ENCODE results near the gene ATAT1. TPM values are rescaled to one million over a fixed set of nuclear protein-coding genes. Genes with fewer than 3 reads are reported as not detected.

Gene ATAT1
- total RNA-seq, 1 donor from 2014 or later = 2.1 TPM

DNA sequence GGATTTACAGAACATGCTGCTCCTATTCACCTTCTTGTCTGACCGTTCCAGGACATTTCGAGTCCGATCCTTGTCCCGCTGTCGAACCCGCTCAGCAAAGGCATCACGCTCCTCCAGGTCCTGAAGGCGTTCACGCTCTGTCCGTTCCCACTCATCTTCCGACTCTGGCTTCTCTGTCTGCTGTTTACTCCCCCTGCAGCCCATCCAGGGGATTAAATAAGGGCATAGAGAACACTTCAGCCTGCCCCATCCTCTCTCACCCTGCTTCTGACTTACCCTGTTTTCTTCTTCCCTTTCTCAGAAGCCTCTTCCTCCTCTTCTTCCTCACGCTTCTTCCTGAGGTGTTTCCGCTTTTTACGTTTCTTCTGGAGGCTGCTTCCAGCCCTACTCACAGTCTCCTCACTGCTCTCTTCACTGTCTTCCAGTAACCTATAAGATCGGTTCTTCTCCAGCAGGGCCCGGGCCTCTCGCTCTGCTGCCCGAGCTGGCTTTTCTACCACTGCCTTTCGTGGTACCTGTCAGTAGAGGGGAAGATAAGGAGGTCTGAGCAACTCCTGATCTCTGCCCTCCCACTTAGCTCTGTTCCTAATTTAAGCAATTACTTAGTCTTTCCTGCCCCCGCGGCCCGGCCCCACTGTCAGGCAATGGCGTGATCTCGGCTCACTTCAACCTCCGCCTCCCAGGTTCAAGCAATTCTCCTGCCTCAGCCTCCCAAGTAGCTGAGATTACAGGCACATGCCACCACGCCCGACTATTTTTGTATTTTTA lies 44.3 kb downstream of the ATAT1 start:
- Histone ChIP-seq H3K9me3 (ENCODE audit: control insufficient read depth in 3 of 3, low read length in 3 of 3) (no peaks in the 10 kb centered on the region), H3K36me3 (ENCODE audit: control insufficient read depth in 3 of 3, insufficient read depth in 3 of 3, low read length in 3 of 3) (peaks cover 20 to 36% (median 29%) of the 10 kb centered on the region in 3 donors), H3K4me3 (ENCODE audit: low read length in 3 of 3) (no peak overlapping the region), H3K9ac (ENCODE audit: low read depth in 1 of 3, low read length in 3 of 3) (peak overlapping the region in 2 of 3 donors; percentile 23 to 92), H3K27me3 (ENCODE audit: control insufficient read depth in 3 of 3, insufficient read depth in 3 of 3, low read length in 3 of 3) (no peaks in the 10 kb centered on the region), H3K27ac (ENCODE audit: low read depth, low read length) (no peak overlapping the region), H3K4me1 (ENCODE audit: control insufficient read depth in 3 of 3, insufficient read depth in 3 of 3, low read length in 3 of 3) (peaks cover 9 to 25% (median 12%) of the 10 kb centered on the region in 3 donors)

DNA sequence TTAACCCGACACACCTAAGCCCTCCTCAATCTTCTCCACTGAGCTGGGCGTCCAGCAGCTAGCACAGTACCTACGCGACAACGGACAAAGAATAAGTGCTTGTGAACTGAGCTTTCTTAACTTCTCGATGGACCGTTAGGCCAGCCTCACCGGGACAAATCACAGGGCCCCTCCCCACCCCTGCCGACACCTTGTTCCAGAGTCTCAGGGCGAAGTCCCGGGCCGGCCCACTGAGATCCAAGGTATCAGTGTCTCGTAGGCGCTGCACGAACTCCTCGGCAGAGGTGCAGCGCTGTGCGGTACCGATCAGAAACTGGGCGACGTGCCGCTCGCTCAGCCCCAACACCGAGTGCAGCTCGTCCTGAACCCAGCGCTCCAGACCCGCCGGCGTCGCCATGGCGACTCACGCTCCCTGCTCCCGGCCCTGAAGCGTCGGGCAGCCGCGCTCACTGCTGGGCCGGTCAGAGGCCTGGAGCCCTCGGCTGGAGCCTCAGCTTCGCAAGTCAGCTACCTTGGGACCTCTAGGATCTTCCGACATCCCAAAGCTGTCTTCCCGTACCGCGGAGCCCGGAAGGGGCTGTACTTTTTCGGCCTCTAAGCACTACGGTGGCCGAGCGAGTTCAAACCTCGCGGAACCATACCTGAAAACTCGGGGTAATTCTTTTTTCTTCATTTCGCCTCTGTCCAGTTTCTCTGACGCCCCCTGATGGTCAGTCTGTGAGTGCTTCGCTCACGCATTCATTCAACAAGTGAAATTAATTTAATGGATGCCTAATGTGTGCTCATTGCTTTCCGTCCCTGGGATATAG lies 46.0 kb downstream of the ATAT1 start, which contains the start of gene DHX16:
TSS of gene DHX16 (minus strand) at position 562 of the 809 bp plus-strand sequence. CDS start at position 397, 165 bp downstream.
- Histone ChIP-seq H3K9ac (ENCODE audit: low read depth in 1 of 3, low read length in 3 of 3) (peak within 1 kb of the TSS; percentile 88 to 92 (median 90)), H3K4me3 (ENCODE audit: low read length in 3 of 3) (peak within 1 kb of the TSS; percentile 96 to 99 (median 97)), H3K27ac (ENCODE audit: low read depth, low read length) (peak within 1 kb of the TSS; percentile 70), H3K27me3 (ENCODE audit: control insufficient read depth in 3 of 3, insufficient read depth in 3 of 3, low read length in 3 of 3) (no peaks in the 10 kb centered on the region), H3K36me3 (ENCODE audit: control insufficient read depth in 3 of 3, insufficient read depth in 3 of 3, low read length in 3 of 3) (peaks cover 27 to 38% (median 37%) of the 10 kb centered on the region in 3 donors), H3K4me1 (ENCODE audit: control insufficient read depth in 3 of 3, insufficient read depth in 3 of 3, low read length in 3 of 3) (peaks cover 9 to 25% (median 12%) of the 10 kb centered on the region in 3 donors), H3K9me3 (ENCODE audit: control insufficient read depth in 3 of 3, low read length in 3 of 3) (no peaks in the 10 kb centered on the region)

- Histone ChIP-seq H3K4me1 (ENCODE audit: control insufficient read depth in 3 of 3, insufficient read depth in 3 of 3, low read length in 3 of 3) (peaks cover 18 to 27% (median 22%) of the 10 kb centered on the region in 3 donors), H3K9ac (ENCODE audit: low read depth in 1 of 3, low read length in 3 of 3) (no peak overlapping the region), H3K36me3 (ENCODE audit: control insufficient read depth in 3 of 3, insufficient read depth in 3 of 3, low read length in 3 of 3) (peaks cover 16 to 19% (median 16%) of the 10 kb centered on the region in 3 donors), H3K9me3 (ENCODE audit: control insufficient read depth in 3 of 3, low read length in 3 of 3) (no peaks in the 10 kb centered on the region), H3K4me3 (ENCODE audit: low read length in 3 of 3) (no peak overlapping the region), H3K27me3 (ENCODE audit: control insufficient read depth in 3 of 3, insufficient read depth in 3 of 3, low read length in 3 of 3) (no peaks in the 10 kb centered on the region), H3K27ac (ENCODE audit: low read depth, low read length) (no peak overlapping the region)
Measured at GRCh38 chr6:30676660-30677285, 50.1 kb downstream of the ATAT1 start.

DNA sequence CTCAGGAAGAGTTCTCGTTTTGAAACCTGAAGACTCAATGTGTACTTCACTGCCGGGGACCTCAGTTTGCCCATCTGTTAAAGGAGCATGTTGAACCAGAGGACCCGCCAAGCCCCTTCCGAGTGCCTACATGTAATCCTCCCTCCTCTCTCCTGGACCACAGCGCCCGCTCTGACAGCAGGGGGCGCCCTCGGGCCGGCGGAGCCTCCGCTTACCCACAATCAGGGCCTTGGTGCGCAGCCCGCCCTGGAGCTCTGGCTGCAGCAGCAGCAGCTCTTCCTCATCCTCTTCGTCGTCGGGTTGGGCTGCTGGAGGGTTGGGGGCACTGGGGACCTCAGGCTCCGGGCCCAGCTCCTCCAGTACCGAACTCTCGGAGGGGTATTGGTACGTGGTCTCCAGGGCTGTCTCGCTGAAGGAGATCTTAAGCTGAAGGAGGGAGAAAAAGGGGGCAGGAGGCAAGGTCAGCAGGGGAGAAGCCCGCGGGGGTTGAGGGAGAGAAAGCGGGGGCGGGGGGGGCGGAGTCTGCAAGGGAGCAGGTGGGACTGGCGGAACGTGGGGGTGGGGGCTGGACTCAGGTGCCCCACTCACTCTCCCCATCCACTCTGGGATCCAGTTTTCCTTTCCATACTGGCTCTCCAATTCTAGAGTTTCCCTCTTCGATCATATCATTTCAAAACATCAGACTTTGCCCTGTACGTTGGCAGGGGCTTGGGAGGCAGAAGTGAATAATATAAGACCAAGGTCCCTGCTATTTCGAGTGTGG lies 52.5 kb downstream of the ATAT1 start:
- Histone ChIP-seq H3K27me3 (ENCODE audit: control insufficient read depth in 3 of 3, insufficient read depth in 3 of 3, low read length in 3 of 3) (no peaks in the 10 kb centered on the region), H3K27ac (ENCODE audit: low read depth, low read length) (peak overlapping the region; percentile 37), H3K4me1 (ENCODE audit: control insufficient read depth in 3 of 3, insufficient read depth in 3 of 3, low read length in 3 of 3) (peaks cover 24 to 40% (median 27%) of the 10 kb centered on the region in 3 donors), H3K36me3 (ENCODE audit: control insufficient read depth in 3 of 3, insufficient read depth in 3 of 3, low read length in 3 of 3) (peaks cover 14 to 19% (median 16%) of the 10 kb centered on the region in 3 donors), H3K9ac (ENCODE audit: low read depth in 1 of 3, low read length in 3 of 3) (peak overlapping the region in 2 of 3 donors; percentile 10 to 33), H3K9me3 (ENCODE audit: control insufficient read depth in 3 of 3, low read length in 3 of 3) (no peaks in the 10 kb centered on the region), H3K4me3 (ENCODE audit: low read length in 3 of 3) (peak overlapping the region in 1 of 3 donors; percentile 41)

GRCh38 chr6:30679765-30680535 lies 53.3 kb downstream of the ATAT1 start:
- no peaks in the 10 kb centered on the region for H3K9me3 ChIP-seq (ENCODE audit: control insufficient read depth in 3 of 3, low read length in 3 of 3)
- no peaks in the 10 kb centered on the region for H3K27me3 ChIP-seq (ENCODE audit: control insufficient read depth in 3 of 3, insufficient read depth in 3 of 3, low read length in 3 of 3)
- H3K9ac ChIP-seq (ENCODE audit: low read depth in 1 of 3, low read length in 3 of 3) = peak overlapping the region in 2 of 3 donors; percentile 10 to 20
- H3K4me3 ChIP-seq (ENCODE audit: low read length in 3 of 3) = peak overlapping the region in 1 of 3 donors; percentile 15
- H3K27ac ChIP-seq (ENCODE audit: low read depth, low read length) = peak overlapping the region; percentile 37
- peaks cover 24 to 45% (median 27%) of the 10 kb centered on the region in 3 donors for H3K4me1 ChIP-seq (ENCODE audit: control insufficient read depth in 3 of 3, insufficient read depth in 3 of 3, low read length in 3 of 3)
- peaks cover 16 to 19% (median 16%) of the 10 kb centered on the region in 3 donors for H3K36me3 ChIP-seq (ENCODE audit: control insufficient read depth in 3 of 3, insufficient read depth in 3 of 3, low read length in 3 of 3)

GRCh38 chr6:30681766-30682142 lies 55.1 kb downstream of the ATAT1 start:
- Histone ChIP-seq H3K4me1 (ENCODE audit: control insufficient read depth in 3 of 3, insufficient read depth in 3 of 3, low read length in 3 of 3) (peaks cover 35 to 60% (median 35%) of the 10 kb centered on the region in 3 donors), H3K36me3 (ENCODE audit: control insufficient read depth in 3 of 3, insufficient read depth in 3 of 3, low read length in 3 of 3) (peaks cover 7 to 12% (median 10%) of the 10 kb centered on the region in 3 donors), H3K9me3 (ENCODE audit: control insufficient read depth in 3 of 3, low read length in 3 of 3) (no peaks in the 10 kb centered on the region), H3K4me3 (ENCODE audit: low read length in 3 of 3) (peak overlapping the region; percentile 29 to 62 (median 54)), H3K27me3 (ENCODE audit: control insufficient read depth in 3 of 3, insufficient read depth in 3 of 3, low read length in 3 of 3) (no peaks in the 10 kb centered on the region), H3K9ac (ENCODE audit: low read depth in 1 of 3, low read length in 3 of 3) (peak overlapping the region in 2 of 3 donors; percentile 63), H3K27ac (ENCODE audit: low read depth, low read length) (peak overlapping the region; percentile 99)

GRCh38 chr6:30682143-30683117 lies 55.8 kb downstream of the ATAT1 start:
- Histone ChIP-seq H3K4me3 (ENCODE audit: low read length in 3 of 3) (peak overlapping the region; percentile 62 to 79 (median 70)), H3K27me3 (ENCODE audit: control insufficient read depth in 3 of 3, insufficient read depth in 3 of 3, low read length in 3 of 3) (no peaks in the 10 kb centered on the region), H3K4me1 (ENCODE audit: control insufficient read depth in 3 of 3, insufficient read depth in 3 of 3, low read length in 3 of 3) (peaks cover 35 to 63% (median 35%) of the 10 kb centered on the region in 3 donors), H3K9ac (ENCODE audit: low read depth in 1 of 3, low read length in 3 of 3) (peak overlapping the region; percentile 63 to 74 (median 69)), H3K9me3 (ENCODE audit: control insufficient read depth in 3 of 3, low read length in 3 of 3) (no peaks in the 10 kb centered on the region), H3K27ac (ENCODE audit: low read depth, low read length) (peak overlapping the region; percentile 99), H3K36me3 (ENCODE audit: control insufficient read depth in 3 of 3, insufficient read depth in 3 of 3, low read length in 3 of 3) (peaks cover 0 to 7% (median 5%) of the 10 kb centered on the region in 3 donors)

All from skeletal muscle tissue (tissue), 4 donors.